IPS-18c (cell line): Measurements from ENCODE around the gene HDAC2.

Experiments used
- H3K4me3 ChIP-seq: 2 replicates; pipeline ENCODE4 v1.7.0; 2013; ENCODE audit warnings: low read depth, mild to moderate bottlenecking, low read length, moderate library complexity; ENCODE audit not compliant: insufficient read depth
- H3K9me3 ChIP-seq: one replicate; pipeline ENCODE4 v1.6.1; 2013; ENCODE audit warnings: mild to moderate bottlenecking, low read length, moderate library complexity; ENCODE audit not compliant: control insufficient read depth, insufficient read depth

The HDAC2 gene

GRCh38 chr6:113893451-113893850 lies 77.5 kb downstream of the HDAC2 start:
- H3K9me3 ChIP-seq = peaks cover 2% of the 10 kb centered on the region
- H3K4me3 ChIP-seq = no peak overlapping the region

DNA sequence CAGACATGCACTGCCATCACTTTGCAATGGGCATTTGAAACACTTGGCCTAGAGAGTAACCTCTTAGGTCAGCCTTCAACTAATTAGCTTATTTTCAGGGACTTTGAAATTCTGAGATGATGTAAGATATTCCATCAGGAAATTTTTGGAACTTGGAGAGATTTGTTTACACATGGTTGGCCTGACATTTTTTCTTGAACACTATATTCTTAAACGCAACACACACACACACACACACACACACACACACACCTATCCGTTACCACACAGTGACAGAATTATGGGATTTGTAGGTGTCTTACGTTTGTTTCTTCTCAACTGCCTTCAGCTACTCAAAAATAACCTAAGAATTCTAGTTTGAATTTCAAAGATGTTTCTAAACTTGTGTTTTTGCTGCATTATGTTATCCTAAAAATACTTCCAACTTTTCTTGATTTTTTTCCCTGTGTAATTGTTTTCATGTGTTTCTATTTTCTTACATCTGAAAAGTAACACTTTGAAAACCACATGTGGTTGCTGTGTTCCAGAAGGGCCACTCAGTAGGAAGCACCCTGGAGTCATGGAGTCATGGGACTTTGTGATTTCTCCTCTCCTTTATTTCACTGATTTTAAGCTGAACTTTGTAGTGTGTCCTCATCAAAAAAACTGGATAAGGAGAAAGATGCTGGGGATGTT lies 81.9 kb downstream of the HDAC2 start:
- H3K4me3 ChIP-seq = no peak overlapping the region
- H3K9me3 ChIP-seq = no peaks in the 10 kb centered on the region

DNA sequence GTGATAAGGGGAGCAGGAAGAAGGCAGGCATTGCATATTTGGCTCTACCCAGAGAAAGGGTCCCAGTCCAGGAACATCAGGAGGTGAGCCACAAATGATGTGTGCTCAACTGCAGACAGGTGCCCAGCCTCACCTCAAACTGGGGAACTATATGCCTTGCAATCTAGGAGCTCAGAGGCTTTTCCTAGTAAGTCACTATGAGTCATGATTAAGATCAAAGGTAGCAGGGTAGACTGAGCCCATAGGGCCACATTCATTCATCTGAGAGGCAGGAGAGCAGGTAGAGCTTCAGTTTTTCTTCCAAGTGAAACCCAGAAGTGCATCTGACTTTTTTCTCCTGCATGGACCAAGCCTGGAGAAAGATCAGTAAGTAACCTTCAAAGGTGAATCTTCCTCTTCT lies 82.5 kb downstream of the HDAC2 start:
- Histone ChIP-seq H3K9me3 (no peaks in the 10 kb centered on the region), H3K4me3 (no peak overlapping the region)

- no peak overlapping the region for H3K4me3 ChIP-seq
- H3K9me3 ChIP-seq = no peaks in the 10 kb centered on the region
Observed at GRCh38 chr6:113886512-113886911, 84.4 kb downstream of the HDAC2 start.

- H3K4me3 ChIP-seq = no peak overlapping the region
- H3K9me3 ChIP-seq = no peaks in the 10 kb centered on the region
Observed at GRCh38 chr6:113884011-113884410, 86.9 kb downstream of the HDAC2 start.
